SK-N-DZ (cell line): Measurements from ENCODE around the gene DYSF.

Source experiments
- DNase-seq: peaks from one replicate; pipeline ENCODE4 v3.0.0-alpha.2; 2015; ENCODE audit warnings: low spot score

Gene DYSF

DNA sequence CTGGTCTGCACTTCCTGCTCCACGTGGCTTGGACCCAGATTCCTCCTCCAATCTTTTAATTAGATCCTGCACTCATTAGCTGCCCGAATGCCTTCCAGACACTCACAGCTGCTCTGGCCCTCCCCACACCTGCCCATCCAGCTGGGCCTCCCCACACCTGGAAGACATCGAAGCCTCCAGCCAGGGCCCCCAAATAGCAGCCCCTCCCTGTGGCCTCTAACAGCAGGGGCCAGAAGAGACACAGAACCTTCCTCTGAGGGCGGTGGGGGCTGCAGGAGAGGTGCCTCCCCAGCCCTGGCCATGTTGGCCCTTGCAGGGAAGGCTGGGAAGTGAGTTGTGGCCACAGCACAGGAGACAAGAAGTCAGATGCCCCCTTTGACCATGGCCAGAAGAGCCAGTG is 252.8 kb downstream of the DYSF start:
- no peak for DNase-seq

DNA sequence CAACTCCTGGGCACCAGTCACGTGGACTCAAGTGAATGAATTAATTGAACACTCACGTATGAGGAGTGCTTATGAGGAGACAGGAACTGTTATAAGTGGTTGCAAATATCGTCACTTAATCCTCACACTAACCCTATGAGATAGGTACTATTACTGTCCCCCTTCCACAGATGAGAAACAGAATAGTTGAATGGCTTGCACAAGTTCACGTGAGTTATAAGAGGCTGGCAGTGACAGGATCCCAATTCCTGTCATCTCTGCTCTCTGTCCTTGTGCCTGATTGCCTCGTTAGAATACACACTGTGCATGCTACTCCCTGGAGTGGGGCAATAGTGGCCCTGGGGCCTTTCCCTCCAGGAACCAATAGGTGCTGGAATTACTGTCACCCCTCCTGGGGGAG is 253.5 kb downstream of the DYSF start:
- no peak for DNase-seq

DNA sequence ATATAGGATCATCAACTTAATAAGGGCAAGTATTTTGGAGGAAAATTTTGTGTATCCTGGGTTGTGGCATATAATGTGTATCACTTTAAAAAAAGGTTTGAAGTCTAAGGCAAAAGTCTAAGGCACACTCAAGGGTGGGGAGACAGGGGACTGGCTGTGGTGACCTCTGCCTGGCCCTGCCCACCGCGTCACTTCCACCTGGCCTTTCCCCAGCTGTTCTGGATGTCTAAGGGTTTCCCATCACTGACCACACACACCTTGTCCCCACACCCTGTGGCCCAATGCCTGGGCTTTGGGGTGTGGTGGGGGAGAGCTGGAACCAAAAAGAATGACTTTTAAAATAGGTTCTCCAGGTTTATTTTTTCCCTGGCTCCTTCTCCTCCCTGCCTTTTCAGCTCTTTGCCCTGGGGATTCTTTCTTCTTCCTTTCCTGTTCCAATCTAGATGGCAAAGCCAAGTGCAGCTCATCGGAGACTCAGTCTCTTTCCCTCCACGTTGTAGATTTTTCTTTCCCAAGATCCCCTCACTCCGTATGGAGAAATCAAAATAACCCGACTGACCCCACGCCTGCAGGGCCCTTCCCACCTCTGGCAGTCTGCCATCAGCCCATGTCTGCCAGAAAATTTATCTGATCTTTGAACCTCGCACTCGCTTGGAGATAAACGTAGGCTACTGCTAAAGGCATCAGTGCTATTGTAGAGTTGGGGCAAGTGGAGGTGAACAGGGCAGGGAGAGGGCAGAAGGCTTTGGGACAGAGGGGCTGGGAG is 257.2 kb downstream of the DYSF start:
- no peak for DNase-seq

DNA sequence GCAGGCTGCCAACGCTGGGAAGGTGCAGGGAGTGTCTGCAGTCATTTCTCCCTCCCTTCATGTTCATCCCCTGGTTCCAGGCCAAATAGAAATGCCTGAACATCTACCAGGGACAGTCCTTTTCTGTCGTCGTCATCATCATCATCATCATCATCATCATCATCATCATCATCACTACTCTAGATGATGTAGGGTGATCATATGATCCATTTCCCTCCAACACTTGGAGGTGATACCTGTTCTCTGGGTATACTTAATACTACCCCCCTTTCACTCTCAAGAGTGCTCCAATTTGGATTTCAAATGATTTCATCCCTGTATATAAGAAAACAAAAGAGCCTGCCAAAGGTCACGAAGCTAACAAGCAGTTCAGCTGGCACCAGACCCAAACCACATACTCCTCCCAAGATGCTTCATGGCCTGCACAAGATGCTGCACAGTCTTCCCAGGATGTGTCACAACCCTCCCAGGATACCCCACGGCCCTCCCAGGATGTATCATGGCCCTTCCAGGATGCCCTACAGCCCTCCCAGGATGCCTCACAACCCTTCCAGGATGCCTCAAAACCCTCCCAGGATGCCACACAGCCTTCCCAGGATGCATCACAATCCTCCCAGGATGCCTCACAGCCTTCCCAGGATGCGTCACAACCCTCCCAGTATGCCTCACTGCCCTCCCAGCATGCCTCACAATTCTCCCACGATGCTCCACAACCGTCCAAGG is 257.9 kb downstream of the DYSF start:
- no peak for DNase-seq

DNA sequence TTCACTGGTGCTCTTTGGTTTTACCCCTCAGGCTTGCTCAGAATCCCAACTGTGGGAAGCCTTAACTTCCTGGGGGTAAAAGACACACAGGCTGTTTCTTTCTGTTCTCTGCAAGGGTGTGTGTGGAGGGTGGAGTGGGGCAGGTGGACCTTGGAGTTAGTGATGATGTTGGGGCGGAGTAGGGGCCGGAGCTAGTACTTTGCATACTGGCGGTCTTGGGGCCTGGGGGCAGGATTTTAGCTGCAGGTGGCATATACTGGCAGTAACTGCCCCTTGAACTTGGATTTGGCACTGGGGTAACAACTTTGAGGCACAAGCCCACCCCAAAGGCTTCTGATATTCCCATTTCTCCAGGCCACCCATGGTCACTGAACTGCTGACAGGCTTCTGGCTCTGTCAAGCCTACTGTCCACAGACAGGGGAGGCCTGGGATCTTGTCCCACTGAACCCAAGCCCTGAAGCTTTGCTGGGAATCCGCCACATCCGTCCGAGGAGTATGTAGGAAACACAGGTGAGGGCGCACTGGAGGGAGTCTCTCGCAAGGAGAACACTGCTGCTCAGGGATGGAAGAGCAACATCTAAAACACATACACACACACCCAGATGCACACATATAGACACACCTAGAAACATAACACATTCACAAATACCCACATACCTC is 258.9 kb downstream of the DYSF start:
- DNase-seq = no peak

DNA sequence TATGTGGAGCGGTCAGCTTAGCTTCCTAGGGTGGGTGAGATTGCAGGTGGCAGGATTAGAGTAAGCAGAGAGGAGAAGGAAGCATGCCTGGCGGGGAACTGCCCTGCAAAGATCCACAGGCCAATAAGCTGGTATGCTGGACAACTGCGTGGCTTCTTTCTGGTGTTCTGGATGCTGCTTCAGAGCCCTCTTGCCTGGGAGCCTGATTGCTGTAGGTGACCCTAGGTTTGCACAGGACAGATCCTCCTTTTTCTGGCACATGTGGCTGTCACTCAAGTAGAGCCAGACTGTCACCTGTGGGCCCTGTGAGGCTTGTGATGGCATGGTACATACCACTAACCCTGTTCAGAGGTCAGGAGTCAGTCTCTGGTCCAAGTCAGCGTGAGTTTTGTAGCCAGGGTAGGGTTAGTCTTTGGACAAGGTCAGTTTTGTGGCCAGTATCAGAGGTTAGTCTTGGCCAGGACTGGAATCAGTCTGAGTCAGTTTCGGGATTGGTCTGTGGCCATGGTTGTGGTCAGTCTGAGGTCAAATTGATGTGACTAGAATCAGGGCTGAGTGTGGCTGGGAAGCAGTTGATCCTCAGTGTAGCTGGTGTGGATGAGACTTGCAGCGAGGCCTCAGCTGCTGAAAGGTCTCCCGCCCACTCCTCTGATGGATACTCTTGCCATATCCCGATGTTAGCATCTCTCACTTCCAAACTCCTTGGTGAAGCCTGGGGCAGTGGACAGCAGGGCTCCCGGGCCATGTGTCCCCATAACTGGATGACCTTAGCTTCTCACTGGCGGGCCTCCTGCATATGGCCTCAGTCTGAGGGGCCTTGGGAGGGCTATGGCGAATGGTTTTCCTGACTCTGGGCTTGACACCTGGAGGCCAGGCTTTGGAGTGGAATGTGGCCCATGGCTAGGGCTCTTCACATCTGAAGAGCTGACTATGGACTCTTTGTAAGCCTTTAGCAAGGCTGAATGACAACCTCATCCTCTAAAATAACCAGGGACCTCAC is 260.5 kb downstream of the DYSF start:
- DNase-seq = no peak

DNA sequence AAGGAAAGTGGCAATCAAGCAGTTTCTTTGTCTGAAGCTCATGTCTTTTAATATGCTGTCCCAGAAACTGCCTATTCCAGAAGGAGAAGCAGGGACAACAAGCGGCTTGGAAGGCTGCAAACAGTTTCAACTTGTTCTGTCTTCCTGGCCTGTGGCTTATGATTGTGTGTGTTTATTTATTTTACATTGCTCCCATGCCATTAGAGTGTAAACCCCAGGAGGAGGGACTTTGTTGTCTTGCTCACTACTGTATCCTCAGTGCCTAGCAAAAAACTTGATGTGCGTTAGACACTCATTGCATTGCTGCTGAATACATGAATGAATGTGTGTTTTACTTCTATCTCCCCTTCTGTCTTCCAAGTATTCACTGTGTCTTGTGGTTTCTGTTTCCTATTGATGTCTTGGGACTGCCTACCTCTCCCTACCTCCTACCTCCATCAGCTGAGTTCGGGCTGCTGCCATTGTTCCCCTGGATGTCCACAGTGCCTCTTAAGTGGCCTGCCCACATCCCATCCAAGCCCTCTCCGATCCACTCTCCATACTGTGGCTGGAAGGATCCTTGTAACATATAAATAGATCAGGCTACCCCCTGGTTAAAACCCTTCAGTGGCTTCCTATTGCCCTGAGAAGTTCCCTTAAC is 261.4 kb downstream of the DYSF start:
- DNase-seq = no peak

DNA sequence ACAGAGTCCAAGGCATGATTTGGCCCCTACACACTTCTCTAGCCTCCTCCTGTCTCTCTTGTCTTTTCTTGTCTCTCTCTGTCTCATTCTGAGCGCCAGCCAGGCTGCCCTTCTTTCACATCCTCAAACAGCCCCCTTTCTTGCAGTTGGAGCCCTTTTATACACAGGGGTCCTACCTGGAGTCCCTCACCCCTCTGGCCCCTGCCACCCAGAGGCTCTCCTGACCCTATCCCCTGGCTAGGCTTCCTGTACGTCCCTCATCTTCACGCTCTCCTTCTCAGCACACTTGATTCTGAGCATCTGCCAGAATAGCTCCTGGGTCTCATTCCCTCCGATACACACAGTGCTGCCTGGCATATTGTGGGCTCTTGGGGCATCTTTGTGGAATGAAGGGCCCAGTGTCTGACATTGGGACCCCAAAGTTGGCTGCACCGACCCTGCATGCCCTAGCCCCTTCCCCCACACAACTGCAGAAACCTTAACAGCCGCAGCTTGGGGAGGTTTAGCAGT is 261.9 kb downstream of the DYSF start:
- DNase-seq = no peak

DNA sequence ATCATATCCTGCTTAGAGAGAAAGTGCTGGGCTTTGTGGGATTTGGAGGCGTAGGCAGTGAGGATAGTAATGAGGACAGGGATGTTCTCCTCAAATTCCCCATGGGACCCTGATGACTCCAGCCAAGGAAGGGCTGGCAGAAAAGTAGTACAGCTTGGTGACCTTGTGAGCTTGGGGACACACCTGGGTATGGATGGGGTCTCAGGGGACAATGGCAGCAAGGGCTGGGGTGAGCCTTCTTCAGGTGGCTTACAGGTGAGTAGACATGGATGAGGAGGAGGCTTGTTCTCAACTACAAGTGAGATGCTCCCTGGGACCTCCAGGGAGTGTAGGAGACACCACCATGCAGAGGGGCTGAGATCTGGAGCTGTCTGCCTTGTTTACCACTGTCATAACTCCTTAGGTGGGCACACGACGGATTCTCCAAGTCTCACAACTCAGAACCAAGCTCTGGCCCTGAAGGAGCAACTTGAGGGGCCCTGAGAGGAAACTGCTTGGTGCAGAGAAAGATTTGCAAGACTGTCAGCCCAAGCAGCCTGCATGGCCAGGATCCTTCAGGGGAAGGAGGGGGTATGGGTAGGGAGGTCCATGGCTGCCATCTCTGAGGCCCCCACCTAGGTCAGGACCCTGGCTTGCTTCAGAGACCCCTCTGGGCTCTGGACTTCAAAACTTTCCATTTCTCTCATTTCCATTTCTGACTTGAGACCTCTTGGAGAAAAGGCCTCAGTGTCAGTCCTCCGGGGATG is 262.8 kb downstream of the DYSF start:
- no peak for DNase-seq

DNA sequence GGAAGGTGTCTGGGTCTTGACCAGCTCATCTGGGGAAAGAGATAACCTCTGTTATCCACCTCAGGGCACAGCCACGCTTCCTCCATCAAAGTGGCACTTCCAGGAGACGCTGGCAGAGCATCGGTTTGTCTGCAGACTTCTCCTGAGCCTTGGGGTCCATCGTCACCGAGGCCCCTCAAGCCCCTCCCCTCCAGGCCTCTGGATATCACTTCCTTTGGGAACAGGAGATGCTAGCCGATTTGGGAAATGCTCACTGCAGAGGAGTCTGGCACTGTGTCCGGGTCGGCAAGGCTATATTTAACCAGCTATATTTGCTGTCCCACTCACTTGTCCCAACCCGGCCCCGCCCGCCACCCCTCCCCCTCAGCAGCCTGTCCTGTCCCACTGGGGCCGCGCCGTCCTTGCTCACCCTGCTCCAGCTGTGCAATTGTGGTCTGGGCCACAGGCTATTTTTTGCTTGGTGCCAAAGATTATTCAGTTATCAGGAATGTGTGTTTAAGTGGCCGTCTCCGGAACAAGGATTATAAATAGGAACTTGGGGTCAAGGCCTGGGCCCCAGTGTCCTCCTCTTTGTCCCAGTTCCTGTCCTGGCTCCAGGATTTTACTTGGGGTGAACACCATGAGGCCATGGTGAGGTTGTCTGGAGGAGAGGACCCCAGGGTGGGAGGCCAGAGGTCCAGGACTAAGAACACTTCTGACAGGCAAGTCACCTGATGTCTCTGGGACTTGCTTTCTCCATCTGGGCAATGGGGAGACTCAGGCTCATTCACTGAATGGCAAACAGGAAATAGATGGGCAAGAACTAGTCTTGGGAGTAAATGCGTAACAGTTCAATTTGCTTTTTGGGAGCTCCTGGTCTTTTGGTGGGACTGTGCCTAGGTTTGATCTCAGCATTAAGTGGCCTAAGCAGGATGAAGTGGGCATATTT is 263.6 kb downstream of the DYSF start:
- DNase-seq = no peak

DNA sequence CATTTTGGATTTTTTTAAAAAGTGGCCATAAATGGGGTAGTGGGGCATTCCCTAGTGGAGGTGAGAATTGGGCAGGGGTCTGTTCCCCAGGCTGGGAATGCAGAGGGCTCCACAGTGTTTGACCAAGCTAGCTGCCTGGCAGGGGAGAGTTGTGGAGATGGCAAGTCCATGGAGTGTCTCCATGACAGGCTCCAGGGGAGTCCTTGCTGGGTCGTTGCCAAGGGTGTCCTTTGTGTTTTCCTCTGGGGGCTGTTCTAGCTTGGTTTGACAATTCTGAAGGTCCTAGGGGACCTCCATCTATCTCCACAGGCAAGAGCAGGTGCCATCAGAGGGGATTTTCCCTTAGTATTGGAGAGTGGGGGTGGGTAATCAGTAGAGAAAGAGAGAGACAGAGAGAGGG is 265.3 kb downstream of the DYSF start:
- no peak for DNase-seq

DNA sequence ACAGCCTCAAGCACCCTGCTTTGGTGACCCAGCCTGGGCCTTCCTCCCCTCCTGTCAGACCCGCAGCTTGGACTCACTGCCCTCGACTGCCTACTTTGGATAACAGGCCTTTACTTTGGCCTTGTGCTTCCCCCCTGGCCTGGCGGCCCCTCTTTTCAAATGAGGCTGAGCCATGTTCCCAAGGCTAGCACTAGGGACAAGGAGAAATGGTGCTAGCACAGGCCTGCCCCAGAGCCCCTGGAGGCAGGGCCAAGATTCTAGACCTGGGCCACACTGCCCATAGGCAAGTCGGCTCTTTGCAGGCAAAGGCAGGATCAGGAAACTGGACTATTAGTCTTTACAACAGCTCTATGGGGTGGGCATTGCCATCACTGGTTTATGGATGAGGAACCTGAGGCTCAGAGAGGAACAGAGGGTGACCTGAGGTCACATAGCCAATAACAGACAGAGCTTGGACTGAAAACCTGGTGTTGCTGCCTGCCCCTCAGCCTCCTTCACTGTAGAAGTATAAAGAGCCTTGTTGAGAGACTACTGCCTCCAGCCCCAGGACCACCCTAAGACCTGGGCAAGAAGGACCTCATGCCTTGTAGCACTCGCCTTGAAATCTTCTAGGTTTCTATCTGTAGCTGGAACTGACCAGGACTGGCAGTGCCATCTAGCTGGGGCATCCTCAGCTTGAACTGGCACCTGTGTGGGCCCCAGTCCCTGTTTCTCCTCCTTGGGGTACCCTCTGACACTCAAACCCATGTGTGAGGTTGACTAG is 266.3 kb downstream of the DYSF start:
- DNase-seq = no peak

DNA sequence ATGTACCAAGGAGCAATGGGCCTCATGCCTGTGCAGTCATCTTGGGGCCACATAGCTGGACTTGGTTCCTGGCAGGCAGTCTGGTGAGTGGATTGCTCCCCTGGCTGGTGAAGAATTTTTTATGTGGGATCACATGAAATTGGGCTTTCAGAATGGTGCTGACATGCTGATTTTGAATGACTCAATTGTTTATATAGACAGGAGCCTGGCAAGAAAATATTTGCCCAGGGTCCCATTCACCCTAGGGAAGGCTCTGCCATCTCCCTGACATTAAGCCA is 266.9 kb downstream of the DYSF start:
- no peak for DNase-seq

DNA sequence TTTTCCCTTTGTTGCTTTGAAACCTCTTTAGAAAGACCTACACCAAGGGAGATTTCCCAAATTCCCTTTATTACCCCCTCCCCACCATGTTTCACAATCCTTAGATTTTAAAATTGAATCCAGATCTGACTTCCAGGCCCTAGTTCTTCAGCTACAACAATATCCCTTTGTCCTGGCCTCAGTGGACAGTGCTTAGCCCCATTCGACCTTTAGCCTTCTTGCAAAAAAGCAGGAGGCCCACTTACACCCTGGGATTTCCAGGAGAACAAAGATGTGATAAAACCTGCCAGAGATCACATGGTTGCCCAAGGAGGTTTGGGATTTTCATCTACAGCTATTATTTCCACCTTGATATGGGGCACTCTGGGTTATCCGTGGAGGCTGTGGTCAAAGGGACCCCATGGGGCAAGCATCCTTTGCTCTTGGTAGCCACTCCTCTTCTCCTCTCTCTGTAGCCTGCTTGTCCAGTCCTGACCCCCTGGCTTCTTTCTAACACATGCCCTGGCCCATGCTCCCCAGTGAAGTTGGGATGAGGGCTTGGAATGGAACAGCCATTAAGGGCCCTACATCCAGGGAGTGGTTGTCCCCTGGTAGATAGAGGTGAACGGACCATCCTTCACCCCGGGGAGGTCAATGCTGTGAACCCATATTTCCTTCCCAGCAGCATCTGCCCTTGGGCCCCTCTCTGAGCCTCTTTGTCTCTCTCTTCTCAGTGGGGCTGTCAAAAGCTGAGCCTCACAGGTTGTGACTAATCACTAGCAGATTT is 267.4 kb downstream of the DYSF start:
- DNase-seq = no peak

DNA sequence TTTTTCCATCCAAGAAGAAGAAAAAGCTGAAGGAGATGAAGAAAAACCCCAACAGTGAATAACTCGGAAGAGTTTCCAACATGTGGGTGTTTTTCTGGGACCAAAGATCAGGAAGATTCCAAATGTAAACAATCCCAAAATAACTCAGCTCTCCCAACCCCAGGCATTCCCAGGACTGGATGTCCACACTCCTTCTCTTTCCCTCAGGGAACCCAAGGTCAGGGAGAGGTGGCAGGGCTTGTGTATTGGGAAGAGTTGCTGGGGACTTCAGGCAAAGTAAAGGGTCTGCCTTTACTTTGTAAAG is 268.0 kb downstream of the DYSF start:
- no peak for DNase-seq

DNA sequence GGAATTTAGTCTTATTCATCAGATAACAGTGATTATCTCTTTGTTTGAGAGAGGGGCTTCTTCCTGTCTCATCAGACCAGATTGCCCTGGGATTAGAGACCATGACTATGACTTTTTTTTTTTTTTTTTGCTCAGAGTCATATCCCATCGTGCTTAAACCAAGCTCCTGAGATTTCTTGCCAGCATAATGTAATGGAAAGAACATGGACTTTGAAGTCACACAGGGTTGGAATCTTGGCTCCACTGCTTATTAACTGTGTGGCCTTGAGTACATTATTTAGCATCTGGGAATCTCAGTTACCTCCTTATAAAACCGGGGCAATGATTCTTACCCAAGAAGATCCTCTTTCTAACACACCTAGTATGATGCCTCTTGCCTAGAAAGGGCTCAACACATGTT is 268.3 kb downstream of the DYSF start:
- DNase-seq = no peak

DNA sequence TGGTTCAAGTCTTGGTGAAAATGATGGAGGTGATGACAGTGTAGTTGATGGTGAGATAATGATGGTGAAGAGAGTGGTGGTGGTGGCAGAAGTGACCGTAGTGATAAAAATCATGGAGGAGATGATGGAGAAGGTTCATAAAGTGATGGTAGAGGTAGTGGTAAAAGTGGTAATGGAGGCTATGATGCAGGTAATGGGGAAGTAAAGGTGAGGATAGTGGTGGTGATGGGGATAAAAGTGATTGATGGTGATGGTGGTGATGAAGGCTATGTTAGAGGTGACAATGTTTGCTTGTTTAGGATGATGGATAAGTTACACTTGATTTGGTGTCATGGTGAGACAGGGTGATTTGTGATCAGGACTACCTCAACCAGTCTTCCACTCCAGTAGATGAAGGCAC is 268.9 kb downstream of the DYSF start:
- DNase-seq = no peak

DNA sequence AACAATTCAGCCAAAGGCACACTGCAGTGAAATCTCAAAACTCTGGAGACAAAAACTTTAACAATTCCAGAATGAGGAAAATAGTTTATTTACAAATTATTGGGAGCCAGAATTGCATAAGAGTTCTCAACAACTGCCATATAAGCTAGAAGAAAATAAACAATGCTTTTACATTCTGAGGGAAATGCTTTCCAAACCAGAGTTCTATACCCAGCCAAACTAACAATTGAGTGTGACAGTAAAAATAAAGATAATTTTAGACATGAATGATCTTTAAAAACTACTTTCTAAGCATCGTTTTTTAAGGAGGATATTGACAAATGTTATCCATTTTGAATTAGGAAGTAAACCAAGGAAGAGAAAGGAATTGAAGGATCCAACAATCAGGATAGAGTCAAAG is 271.4 kb downstream of the DYSF start:
- DNase-seq = no peak
